ENCODE results near the gene EML2.
A peak's percentile ranks its signal among the peaks of the same experiment; 100 is the strongest.
"Not testable (repeated sequence)": the region's sequence is repeated elsewhere in the genome, so short reads cannot be mapped to it uniquely, and the experiment has no call there.

The EML2 gene

DNA sequence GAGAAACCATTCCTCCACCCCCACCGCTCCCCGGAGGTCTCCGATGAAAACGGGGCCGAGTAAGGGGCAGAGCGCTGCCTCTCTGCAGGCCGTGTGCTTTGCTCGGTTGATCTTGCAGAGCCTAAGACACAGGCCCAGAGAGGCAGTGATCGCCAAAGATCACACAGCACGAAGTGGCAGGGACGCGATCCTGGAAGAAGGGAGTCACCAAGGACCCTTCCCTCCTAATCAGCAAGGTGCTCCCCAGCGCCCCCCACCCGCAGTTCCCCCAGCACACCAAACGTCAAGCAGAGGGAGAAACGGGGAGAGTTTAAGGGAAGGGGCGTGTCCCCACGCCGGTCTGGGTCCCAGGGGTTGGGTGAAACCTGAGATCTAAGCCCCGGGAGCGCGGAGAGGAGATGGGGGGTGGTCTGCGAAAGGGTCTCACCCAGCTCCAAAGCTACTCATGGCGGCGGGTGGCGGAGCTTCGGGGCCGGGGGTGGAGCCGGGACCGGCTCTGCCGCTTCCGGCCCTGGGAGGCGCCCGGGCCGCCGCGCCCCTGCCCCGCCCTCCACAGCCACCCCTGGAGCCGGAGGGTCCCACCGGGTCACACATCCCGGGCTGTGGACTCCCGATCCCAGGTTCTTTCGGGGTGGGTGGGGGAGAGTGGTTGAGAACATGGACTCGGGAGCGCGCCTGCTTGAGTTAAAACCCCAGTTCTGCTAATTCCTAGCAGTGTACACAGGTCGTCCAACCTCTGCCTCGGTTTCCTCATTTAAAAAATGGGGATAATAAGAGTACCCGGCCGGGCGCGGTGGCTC lies at the start of gene EML2:
EML2 (minus strand) TSS at position 468 of the 800 bp plus-strand sequence; CDS start at position 447, 21 bp downstream.
- DNase-seq (ENCODE audit: low read depth in 2 of 2) = peak; percentile 48 to 55

DNA sequence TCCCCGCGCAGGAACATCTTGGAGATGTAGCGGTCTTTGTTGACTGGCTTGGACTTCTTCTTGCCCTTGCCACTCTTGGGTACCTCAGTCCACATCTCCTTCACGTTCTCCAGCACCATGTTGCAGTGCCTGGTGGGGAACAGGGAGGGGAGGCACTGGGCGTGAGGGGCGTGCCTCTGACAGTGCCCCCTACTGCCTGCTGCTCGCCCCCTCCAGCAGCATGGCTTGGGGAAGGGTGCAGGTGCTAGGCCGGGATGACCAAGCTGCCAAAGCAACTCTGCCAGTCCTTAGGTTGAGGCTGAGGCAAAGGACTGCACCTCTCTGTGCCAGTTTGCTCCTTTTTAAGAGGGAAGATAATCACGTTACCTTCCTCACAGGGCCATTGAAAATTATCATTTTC lies 48.4 kb upstream of the EML2 start:
- DNase-seq (ENCODE audit: low read depth in 2 of 2) = no peak

DNA sequence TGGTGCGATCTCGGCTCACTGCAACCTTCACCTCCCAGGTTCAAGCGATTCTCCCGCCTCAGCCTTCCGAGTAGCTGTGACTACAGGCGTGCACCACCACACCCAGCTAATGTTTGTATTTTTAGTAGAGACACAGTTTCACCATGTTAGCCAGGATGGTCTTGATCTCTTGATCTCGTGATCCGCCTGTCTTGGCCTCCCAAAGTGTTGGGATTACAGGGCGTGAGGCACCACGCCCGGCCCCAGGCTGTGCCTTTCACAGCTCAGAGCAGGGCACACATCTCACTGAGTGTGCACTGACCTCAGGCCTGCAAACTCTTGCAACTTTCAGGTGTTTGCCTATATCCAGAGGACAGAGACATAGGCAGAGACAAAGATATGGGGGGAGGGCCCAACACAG lies 45.8 kb upstream of the EML2 start:
- not testable (repeated sequence) for DNase-seq (ENCODE audit: low read depth in 2 of 2)

DNA sequence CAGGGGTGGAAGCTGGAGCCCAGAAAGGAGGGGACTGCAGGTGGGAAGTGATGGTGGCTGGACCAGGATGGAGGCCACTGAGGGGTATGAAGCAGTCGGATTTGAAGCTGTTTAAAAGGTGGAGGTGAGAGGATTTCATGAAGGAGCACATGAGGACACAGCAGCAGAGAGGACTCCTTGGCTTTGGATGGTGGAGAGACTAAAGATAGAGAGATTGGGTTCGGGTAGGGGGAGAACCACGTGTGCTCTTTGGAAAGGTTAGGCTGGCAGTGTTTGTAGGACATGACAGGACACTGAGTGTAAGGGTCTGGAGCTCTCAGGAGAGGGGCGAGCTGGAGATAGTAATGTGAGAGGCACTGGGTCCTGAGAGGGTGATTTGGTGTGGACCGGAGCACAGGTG lies 43.7 kb upstream of the EML2 start:
- DNase-seq (ENCODE audit: low read depth in 2 of 2) = no peak

DNA sequence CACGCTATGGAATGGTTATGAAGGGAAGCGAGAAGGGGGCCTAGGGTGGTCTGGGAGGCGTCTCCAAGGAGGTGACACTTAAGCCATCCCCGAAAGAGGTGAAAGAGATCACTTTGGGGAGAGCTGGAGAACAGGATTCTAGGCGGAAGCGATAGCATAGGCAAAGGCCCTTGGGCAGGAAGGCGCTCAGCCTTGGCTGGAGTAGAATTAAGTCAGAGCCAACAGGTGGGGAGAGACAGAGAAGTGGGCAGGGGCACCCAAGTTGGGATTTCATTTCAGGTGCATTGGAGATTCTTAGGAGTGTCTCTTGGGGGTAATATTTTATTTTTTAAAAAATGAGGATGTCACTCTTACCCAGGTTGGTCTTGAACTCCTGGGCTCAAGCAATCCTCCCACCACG lies 42.9 kb upstream of the EML2 start:
- DNase-seq (ENCODE audit: low read depth in 2 of 2) = no peak

- peak; percentile 74 to 78 for DNase-seq (ENCODE audit: low read depth in 2 of 2)
Observed at GRCh38 chr19:45681391-45682015, 42.3 kb upstream of the EML2 start.

- peak; percentile 72 to 85 for DNase-seq (ENCODE audit: low read depth in 2 of 2)
Observed at GRCh38 chr19:45677351-45678230, 38.4 kb upstream of the EML2 start.

GRCh38 chr19:45676851-45677263 lies 37.7 kb upstream of the EML2 start:
- DNase-seq (ENCODE audit: low read depth in 2 of 2) = peak; percentile 19 to 42

GRCh38 chr19:45674946-45675345 lies 35.7 kb upstream of the EML2 start:
- DNase-seq (ENCODE audit: low read depth in 2 of 2) = no peak

GRCh38 chr19:45670670-45671453 lies 31.7 kb upstream of the EML2 start:
- peak; percentile 59 to 78 for DNase-seq (ENCODE audit: low read depth in 2 of 2)

DNA sequence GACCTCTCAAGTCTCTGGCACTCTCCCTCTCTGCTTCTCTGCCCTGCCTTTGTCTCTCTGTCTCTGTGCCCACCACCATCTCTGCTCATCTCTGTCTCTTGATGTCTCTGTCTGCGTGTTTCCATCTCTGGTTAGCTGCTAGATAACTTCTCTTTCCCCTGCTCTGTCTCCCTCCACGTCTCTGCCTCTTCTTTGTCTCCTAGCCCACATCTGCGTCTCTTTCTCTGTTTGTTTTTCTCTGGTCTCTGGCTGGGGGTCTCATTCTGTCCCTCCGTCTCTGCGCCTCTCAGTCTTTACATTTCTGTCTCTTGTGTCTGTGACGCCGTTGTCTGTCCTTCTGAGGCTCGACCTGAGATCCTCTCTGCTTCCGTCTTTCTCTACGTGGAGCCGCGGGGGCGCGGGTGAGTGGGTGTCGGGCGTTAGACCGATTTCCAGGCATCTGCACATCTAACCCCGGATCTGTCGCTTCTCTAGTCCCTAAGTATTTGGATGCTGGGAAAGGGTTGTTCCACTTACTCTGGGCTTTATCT lies 29.2 kb upstream of the EML2 start:
- no peak for DNase-seq (ENCODE audit: low read depth in 2 of 2)

GRCh38 chr19:45667620-45668341 lies 28.6 kb upstream of the EML2 start, which contains the start of gene GIPR:
GIPR (plus strand) TSS chr19:45668221; CDS start chr19:45669521, 1,300 bp downstream.
- DNase-seq (ENCODE audit: low read depth in 2 of 2) = peak; percentile 59 to 68

DNA sequence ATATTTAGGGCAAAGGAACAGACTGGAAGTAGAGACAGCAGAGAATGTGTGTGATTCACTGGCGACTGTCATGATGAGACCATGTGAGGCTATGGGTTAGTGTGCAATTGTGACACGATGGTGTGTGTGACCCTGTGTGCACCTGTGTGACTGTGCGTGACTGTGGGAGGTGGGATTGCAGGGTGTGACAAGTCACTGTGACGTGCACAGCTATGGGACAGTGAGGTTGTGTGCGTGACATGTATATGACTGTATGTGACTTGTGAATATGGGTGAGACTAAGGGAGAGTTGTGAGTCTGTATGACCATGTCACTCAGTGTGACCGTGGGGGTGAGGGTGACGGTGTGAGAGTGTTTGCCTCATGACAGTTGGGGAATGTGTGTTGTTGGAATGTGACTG lies 25.4 kb upstream of the EML2 start:
- DNase-seq (ENCODE audit: low read depth in 2 of 2) = no peak

DNA sequence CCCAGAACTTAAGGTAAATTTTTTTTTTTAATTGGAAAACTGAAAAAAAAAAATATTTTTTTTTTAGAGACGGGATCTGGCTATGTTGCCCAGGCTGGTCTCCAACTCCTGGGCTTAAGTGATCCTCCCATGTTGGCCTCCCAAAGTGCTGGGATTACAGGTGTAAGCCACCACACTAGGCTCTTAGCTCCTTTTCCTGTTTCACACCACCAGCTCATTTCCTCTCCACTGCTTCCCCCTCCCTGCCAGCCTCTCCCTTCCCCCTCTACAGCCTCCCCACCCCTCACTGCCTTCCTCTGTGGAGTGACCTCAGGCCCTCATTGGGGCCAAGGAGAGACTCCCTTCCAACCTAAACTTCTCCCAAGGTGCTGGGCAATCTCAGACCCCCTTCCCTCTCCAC lies 24.6 kb upstream of the EML2 start:
- DNase-seq (ENCODE audit: low read depth in 2 of 2) = no peak

GRCh38 chr19:45660636-45661035 lies 21.4 kb upstream of the EML2 start:
- DNase-seq (ENCODE audit: low read depth in 2 of 2) = no peak

GRCh38 chr19:45659096-45659729 lies 20.0 kb upstream of the EML2 start:
- DNase-seq (ENCODE audit: low read depth in 2 of 2) = no peak

GRCh38 chr19:45657520-45658167 lies 18.4 kb upstream of the EML2 start:
- no peak for DNase-seq (ENCODE audit: low read depth in 2 of 2)

DNA sequence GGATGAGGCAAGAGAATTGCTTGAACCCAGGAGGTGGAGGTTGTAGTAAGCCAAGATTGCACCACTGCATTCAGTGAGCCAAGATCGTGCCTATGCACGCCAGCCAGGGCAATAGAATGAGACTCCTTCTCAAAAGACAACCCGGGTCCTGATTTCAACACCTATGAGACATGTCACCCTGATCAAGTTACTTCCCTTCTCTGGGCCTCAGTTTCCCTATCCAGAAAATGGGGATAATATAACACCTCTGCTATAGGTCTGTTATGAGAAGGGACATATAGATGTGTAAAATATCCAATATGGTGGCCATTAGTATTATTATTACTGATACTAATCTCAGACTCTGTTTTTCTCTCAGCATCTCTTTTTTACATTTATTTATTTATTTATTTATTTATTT lies 15.9 kb upstream of the EML2 start:
- no peak for DNase-seq (ENCODE audit: low read depth in 2 of 2)

DNA sequence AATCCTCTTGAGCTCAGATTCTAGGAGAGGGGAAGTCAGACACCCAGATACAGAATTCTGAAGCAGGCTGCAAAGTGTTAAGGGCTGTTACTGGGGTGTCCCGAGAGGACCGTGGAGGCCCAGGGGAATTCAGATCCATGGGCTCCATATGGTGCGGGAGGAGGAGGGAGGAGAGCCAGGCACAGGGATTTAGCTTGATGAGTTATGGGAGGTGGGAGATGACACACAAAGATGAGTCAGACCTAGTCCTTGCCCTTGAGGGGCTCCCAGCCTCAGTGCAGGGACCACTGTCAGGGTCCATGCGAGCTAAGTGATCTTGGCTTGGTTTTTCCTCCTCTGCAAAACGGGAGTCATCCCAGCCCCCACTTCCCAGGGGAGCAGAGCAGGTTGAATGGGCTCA lies 14.4 kb upstream of the EML2 start:
- no peak for DNase-seq (ENCODE audit: low read depth in 2 of 2)
